GM12878 (cell line): ENCODE data around the gene VARS2. TPM values are rescaled to one million over a fixed set of nuclear protein-coding genes. Genes with fewer than 3 reads are reported as not detected.

Source experiments
- DPF2 ChIP-seq: fragments of 450-650 bp; IDR thresholded peaks from 2 replicates; pipeline ENCODE4 v1.6.1; 2017; ENCODE audit warnings: mild to moderate bottlenecking
- FOXK2 ChIP-seq: fragments of 450-650 bp; IDR thresholded peaks from 2 replicates; pipeline ENCODE4 v1.6.1; 2017; ENCODE audit warnings: mild to moderate bottlenecking, moderate library complexity
- IKZF1 ChIP-seq: fragments of 450-650 bp; conservative IDR thresholded peaks from 2 replicates; pipeline ENCODE4 v1.6.1; 2017; ENCODE audit warnings: antibody characterized with exemption, mild to moderate bottlenecking
- IKZF2 ChIP-seq, 2 experiments: fragments of 450-650 bp; IDR thresholded peaks; 2 replicates each; pipeline ENCODE4 v1.6.1; 2017; ENCODE audit warnings: mild to moderate bottlenecking in 2 of 2, moderate library complexity in 2 of 2
- MAX ChIP-seq: IDR thresholded peaks from 2 replicates; pipeline ENCODE4 v1.6.1; 2012; ENCODE audit warnings: low read depth, low read length, improper control_type of control experiment
- MLLT1 ChIP-seq: fragments of 450-650 bp; IDR thresholded peaks from 2 replicates; pipeline ENCODE4 v1.6.1; 2016; ENCODE audit warnings: mild to moderate bottlenecking
- MYB ChIP-seq: fragments of 150-350 bp; IDR thresholded peaks from 2 replicates; pipeline ENCODE4 v1.6.1; 2014; ENCODE audit warnings: mild to moderate bottlenecking, low read depth, low read length, borderline replicate concordance
- NBN ChIP-seq: fragments of 450-650 bp; IDR thresholded peaks from 2 replicates; pipeline ENCODE4 v1.6.1; 2016
- NR2C2 ChIP-seq: IDR thresholded peaks from 2 replicates; pipeline ENCODE4 v1.6.1; 2011; ENCODE audit warnings: borderline replicate concordance, low read depth; ENCODE audit not compliant: control insufficient read depth, insufficient read length
- PAX5 ChIP-seq: IDR thresholded peaks from 2 replicates; pipeline ENCODE4 v1.6.1; 2011; ENCODE audit warnings: low read depth, low read length, borderline replicate concordance
- POLR2A ChIP-seq: IDR thresholded peaks from 2 replicates; pipeline ENCODE4 v1.6.1; 2011; ENCODE audit warnings: low read depth, mild to moderate bottlenecking, low read length
- POLR2AphosphoS5 ChIP-seq: IDR thresholded peaks from 2 replicates; pipeline ENCODE4 v1.6.1; 2011; ENCODE audit warnings: mild to moderate bottlenecking, low read length, inconsistent platforms
- RB1 ChIP-seq: fragments of 450-650 bp; formaldehyde crosslinking; IDR thresholded peaks from 2 replicates; pipeline ENCODE4 v1.6.1; 2017; ENCODE audit warnings: mild to moderate bottlenecking, borderline replicate concordance
- RELB ChIP-seq: fragments of 450-650 bp; IDR thresholded peaks from 2 replicates; pipeline ENCODE4 v1.6.1; 2017; ENCODE audit warnings: low read depth, mild to moderate bottlenecking, moderate library complexity
- RUNX3 ChIP-seq: IDR thresholded peaks from 2 replicates; pipeline ENCODE4 v1.6.1; 2012; ENCODE audit warnings: low read length, inconsistent platforms
- SUPT20H ChIP-seq: IDR thresholded peaks from 2 replicates; pipeline ENCODE4 v1.6.1; 2011; ENCODE audit warnings: low read depth, mild to moderate bottlenecking, low read length, moderate library complexity, borderline replicate concordance; ENCODE audit not compliant: control insufficient read depth
- TCF12 ChIP-seq: IDR thresholded peaks from 2 replicates; pipeline ENCODE4 v1.6.1; 2011; ENCODE audit warnings: low read depth, mild to moderate bottlenecking, low read length
- TCF3 ChIP-seq: IDR thresholded peaks from 2 replicates; pipeline ENCODE4 v1.6.1; 2012; ENCODE audit warnings: low read depth, mild to moderate bottlenecking, low read length, borderline replicate concordance; ENCODE audit not compliant: insufficient read depth
- YBX1 ChIP-seq: fragments of 450-650 bp; IDR thresholded peaks from 2 replicates; pipeline ENCODE4 v1.6.1; 2016; ENCODE audit warnings: antibody characterized with exemption
- ZBTB40 ChIP-seq: fragments of 450-650 bp; IDR thresholded peaks from 2 replicates; pipeline ENCODE4 v1.6.1; 2016; ENCODE audit warnings: mild to moderate bottlenecking, moderate library complexity, borderline replicate concordance
- polyA plus RNA-seq, 11 experiments: library from polyadenylated mRNA; depleted of rRNA in 4 of 11; unstranded in 6 of 11; stranded (reverse) in 5 of 11; fragments of >200 nt; fragmentation: Nextera tagmentation in 4 of 11; fragmentation: Illumina TruSeq in 1 of 11; extraction: Ambion mirVana in 4 of 11; extraction: Trizol in 1 of 11; gene quantifications; 1 replicate in 1 of 11; 2 replicates in 10 of 11; pipeline versions ENCODE4 v1.2.1 to v1.2.3, GENCODE V29; 2011 to 2016; ENCODE audit warnings: inconsistent platforms in 2 of 11, missing spikeins in 2 of 11, low read depth in 1 of 11
- total RNA-seq, 4 experiments: library from RNA; depleted of rRNA in 3 of 4; stranded (reverse); fragments of >200 nt in 3 of 4; fragmentation: Illumina TruSeq in 1 of 4; extraction: Trizol in 1 of 4; gene quantifications; 2 replicates each; pipeline versions ENCODE4 v1.2.1 to v1.2.3, GENCODE V29; 2013 to 2021

The VARS2 gene
- total and polyA plus RNA-seq, 10 of the 15 experiments (the other 5 are each of a cell fraction or from before 2014, with no cell fraction given): 3.8 to 70.7 (median 49.1) TPM

GRCh38 chr6:30882759-30883684 lies 31.0 kb upstream of the VARS2 start (continued):
- TF ChIP-seq ZBTB40: no peak
- no peak for TF ChIP-seq MYB
- TF ChIP-seq TCF12: peak; percentile 51; the same call in 1 of the 2 replicates
- TF ChIP-seq NR2C2: no peak
- peak; percentile 27; the same call in 1 of the 2 replicates for TF ChIP-seq POLR2A
- peak; percentile 21; the same call in 1 of the 2 replicates for TF ChIP-seq RB1
- TF ChIP-seq IKZF1: 0 out of 2 replicates have a peak, but pooled peaks have one; percentile 38
- TF ChIP-seq MAX: peak; percentile 36; the same call in 1 of the 2 replicates
- TF ChIP-seq YBX1: no peak
- TF ChIP-seq SUPT20H: no peak
- TF ChIP-seq RELB: 0 out of 2 replicates have a peak, but pooled peaks have one; percentile 26
- no peak for TF ChIP-seq FOXK2
- peak; percentile 78 for TF ChIP-seq MLLT1
- TF ChIP-seq IKZF2 (IDR thresholded peaks at IDR 0.05): peak; percentile 5 to 21; a peak in 3 of 4 replicates
- peak; percentile 76; the same call in 1 of the 2 replicates for TF ChIP-seq NBN
- TF ChIP-seq RUNX3: peak; percentile 36; the same call in 1 of the 2 replicates
- TF ChIP-seq PAX5: peak; percentile 94
- peak; percentile 38; the same call in 1 of the 2 replicates for TF ChIP-seq POLR2AphosphoS5
- no peak for TF ChIP-seq DPF2
- 0 out of 2 replicates have a peak, but pooled peaks have one; percentile 29 for TF ChIP-seq TCF3
